Measurements from ENCODE around the gene FZD2. TPM values are rescaled to one million over a fixed set of nuclear protein-coding genes. Genes with fewer than 3 reads are reported as not detected.
A peak's percentile ranks its signal among the peaks of the same experiment; 100 is the strongest.

The FZD2 gene
- total and polyA plus RNA-seq, 9 of the 15 experiments (the other 6 are each of a cell fraction or from before 2014, with no cell fraction given): 0.03 to 4.5 (median 1.1) TPM; not detected in 1

- TF ChIP-seq MEF2D (tag; conservative IDR thresholded peaks at IDR 0.05; ENCODE audit: low read depth) (no peak), RBM39 (optimal IDR thresholded peaks at IDR 0.05; ENCODE audit: low read depth, low read length) (no peak), FOXK1 (CRISPR knock-in tag; IDR thresholded peaks at IDR 0.05; ENCODE audit: borderline replicate concordance) (no peak), SMARCB1 (IDR thresholded peaks at IDR 0.05; ENCODE audit: insufficient read length, low read depth) (no peak), CAMTA2 (CRISPR knock-in tag; conservative IDR thresholded peaks at IDR 0.05) (no peak), MAFF (IDR thresholded peaks at IDR 0.05; ENCODE audit: low read length) (peak; percentile 60), KAT7 (CRISPR knock-in tag; IDR thresholded peaks at IDR 0.05; ENCODE audit: borderline replicate concordance) (no peak), SMARCA4 (IDR thresholded peaks at IDR 0.05) (peak; percentile 82), HEY1 (CRISPR knock-in tag; IDR thresholded peaks at IDR 0.05; ENCODE audit: borderline replicate concordance) (no peak), IRF2 (CRISPR knock-in tag; IDR thresholded peaks at IDR 0.05) (no peak), SREBF1 (IDR thresholded peaks at IDR 0.05; ENCODE audit: borderline replicate concordance, low read depth, low read length) (no peak), KDM5B (IDR thresholded peaks at IDR 0.05; ENCODE audit: insufficient replicate concordance, low read depth, low read length) (no peak), TOE1 (IDR thresholded peaks at IDR 0.05; ENCODE audit: borderline replicate concordance) (peak; percentile 42; the same call in 1 of the 2 replicates), TOE1 (CRISPR knock-in tag; IDR thresholded peaks at IDR 0.05; ENCODE audit: borderline replicate concordance, low read depth) (no peak), ZNF24 (IDR thresholded peaks at IDR 0.05) (no peak), ELF4 (CRISPR knock-in tag; IDR thresholded peaks at IDR 0.05) (no peak), TGIF2 (CRISPR knock-in tag; IDR thresholded peaks at IDR 0.05) (no peak), NFE2L1 (tag; IDR thresholded peaks at IDR 0.05; ENCODE audit: borderline replicate concordance, low read depth) (no peak), POLR2B (IDR thresholded peaks at IDR 0.05; ENCODE audit: low read depth, partially characterized antibody) (no peak), PTRF (tag; IDR thresholded peaks at IDR 0.05) (no peak), SIRT6 (IDR thresholded peaks at IDR 0.05; ENCODE audit: low read depth, low read length) (no peak), ZNF347 (CRISPR knock-in tag; IDR thresholded peaks at IDR 0.05; ENCODE audit: low read depth) (no peak), BRCA1 (IDR thresholded peaks at IDR 0.05) (no peak), BRCA1 (CRISPR knock-in tag; IDR thresholded peaks at IDR 0.05) (no peak), HDAC8 (tag; IDR thresholded peaks at IDR 0.05) (0 out of 2 replicates have a peak, but pooled peaks have one; percentile 6), ZNF584 (CRISPR knock-in tag; IDR thresholded peaks at IDR 0.05; ENCODE audit: low read depth) (peak; percentile 26; the same call in 1 of the 2 replicates)
- TF ChIP-seq, protein P1, sequence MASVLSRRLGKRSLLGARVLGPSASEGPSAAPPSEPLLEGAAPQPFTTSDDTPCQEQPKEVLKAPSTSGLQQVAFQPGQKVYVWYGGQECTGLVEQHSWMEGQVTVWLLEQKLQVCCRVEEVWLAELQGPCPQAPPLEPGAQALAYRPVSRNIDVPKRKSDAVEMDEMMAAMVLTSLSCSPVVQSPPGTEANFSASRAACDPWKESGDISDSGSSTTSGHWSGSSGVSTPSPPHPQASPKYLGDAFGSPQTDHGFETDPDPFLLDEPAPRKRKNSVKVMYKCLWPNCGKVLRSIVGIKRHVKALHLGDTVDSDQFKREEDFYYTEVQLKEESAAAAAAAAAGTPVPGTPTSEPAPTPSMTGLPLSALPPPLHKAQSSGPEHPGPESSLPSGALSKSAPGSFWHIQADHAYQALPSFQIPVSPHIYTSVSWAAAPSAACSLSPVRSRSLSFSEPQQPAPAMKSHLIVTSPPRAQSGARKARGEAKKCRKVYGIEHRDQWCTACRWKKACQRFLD (CRISPR knock-in tag; IDR thresholded peaks at IDR 0.05): 0 out of 2 replicates have a peak, but pooled peaks have one; percentile 34
- TF ChIP-seq, protein P2, sequence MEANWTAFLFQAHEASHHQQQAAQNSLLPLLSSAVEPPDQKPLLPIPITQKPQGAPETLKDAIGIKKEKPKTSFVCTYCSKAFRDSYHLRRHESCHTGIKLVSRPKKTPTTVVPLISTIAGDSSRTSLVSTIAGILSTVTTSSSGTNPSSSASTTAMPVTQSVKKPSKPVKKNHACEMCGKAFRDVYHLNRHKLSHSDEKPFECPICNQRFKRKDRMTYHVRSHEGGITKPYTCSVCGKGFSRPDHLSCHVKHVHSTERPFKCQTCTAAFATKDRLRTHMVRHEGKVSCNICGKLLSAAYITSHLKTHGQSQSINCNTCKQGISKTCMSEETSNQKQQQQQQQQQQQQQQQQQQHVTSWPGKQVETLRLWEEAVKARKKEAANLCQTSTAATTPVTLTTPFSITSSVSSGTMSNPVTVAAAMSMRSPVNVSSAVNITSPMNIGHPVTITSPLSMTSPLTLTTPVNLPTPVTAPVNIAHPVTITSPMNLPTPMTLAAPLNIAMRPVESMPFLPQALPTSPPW (CRISPR knock-in tag; IDR thresholded peaks at IDR 0.05): no peak
These were observed 10.3 kb upstream of the FZD2 start (continued) for GRCh38 chr17:44546671-44547606.

Measured in K562 (cell line).